Right lobe of liver (tissue), 4 donors: Measurements from ENCODE around the gene SYVN1.

ENCODE experiments used
- POLR2A ChIP-seq: fragments of 450-650 bp; IDR thresholded peaks from one replicate; pipeline ENCODE4 v1.6.1; 2017; ENCODE audit warnings: antibody characterized with exemption, mild to moderate bottlenecking
- TF ChIP-seq, protein P1 (sequence below), 4 donors: fragments of 200-600 bp in 3 of 4; fragments of 450-650 bp in 1 of 4; IDR thresholded peaks; one replicate each; pipeline versions ENCODE4 v1.5.1 to v1.8.0; 2016 to 2022; ENCODE audit warnings: antibody characterized with exemption in 4 of 4, mild to moderate bottlenecking in 2 of 4
- donor health status: DM: no; HTN: no; CAD: no.
- donor health status: DM: no; HTN: no; CAD: no.
- donor health status: DM: no; HTN: yes; CAD: no.

GRCh38 chr11:65159012-65159411 lies 24.7 kb upstream of the SYVN1 start:
- TF ChIP-seq, protein P1, sequence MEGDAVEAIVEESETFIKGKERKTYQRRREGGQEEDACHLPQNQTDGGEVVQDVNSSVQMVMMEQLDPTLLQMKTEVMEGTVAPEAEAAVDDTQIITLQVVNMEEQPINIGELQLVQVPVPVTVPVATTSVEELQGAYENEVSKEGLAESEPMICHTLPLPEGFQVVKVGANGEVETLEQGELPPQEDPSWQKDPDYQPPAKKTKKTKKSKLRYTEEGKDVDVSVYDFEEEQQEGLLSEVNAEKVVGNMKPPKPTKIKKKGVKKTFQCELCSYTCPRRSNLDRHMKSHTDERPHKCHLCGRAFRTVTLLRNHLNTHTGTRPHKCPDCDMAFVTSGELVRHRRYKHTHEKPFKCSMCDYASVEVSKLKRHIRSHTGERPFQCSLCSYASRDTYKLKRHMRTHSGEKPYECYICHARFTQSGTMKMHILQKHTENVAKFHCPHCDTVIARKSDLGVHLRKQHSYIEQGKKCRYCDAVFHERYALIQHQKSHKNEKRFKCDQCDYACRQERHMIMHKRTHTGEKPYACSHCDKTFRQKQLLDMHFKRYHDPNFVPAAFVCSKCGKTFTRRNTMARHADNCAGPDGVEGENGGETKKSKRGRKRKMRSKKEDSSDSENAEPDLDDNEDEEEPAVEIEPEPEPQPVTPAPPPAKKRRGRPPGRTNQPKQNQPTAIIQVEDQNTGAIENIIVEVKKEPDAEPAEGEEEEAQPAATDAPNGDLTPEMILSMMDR (IDR thresholded peaks at IDR 0.05), result no peak
- TF ChIP-seq POLR2A, result no peak
